C4-2B (cell line): ENCODE measurements around the gene SLC1A7.

Experiments used
- ZFX ChIP-seq: fragments of 450-650 bp; IDR thresholded peaks from 2 replicates; pipeline ENCODE4 v1.6.1; 2017
- TF ChIP-seq, protein P1 (sequence below): fragments of 450-650 bp; conservative IDR thresholded peaks from 2 replicates; pipeline ENCODE4 v1.5.1; 2017; ENCODE audit warnings: mild to moderate bottlenecking

DNA sequence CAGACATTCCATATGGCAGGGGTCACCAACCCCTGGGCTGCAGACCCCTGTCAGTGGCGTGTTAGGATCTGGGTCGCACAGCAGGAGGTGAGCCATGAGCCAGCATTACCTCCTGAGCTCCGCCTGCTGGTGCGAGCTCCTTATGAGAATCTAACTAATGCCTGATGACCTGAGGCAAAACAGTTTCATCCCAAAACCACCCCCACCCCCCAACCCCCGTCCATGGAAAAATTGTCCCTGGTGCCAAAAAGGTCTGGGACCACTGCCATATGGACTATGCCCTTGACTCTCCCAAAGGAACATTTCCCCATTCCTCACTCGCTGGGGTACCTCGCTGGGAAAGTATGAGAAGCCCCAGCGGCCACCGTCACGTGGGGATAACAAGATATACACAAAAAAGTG is 47.8 kb upstream of the SLC1A7 start:
- TF ChIP-seq, protein P1, sequence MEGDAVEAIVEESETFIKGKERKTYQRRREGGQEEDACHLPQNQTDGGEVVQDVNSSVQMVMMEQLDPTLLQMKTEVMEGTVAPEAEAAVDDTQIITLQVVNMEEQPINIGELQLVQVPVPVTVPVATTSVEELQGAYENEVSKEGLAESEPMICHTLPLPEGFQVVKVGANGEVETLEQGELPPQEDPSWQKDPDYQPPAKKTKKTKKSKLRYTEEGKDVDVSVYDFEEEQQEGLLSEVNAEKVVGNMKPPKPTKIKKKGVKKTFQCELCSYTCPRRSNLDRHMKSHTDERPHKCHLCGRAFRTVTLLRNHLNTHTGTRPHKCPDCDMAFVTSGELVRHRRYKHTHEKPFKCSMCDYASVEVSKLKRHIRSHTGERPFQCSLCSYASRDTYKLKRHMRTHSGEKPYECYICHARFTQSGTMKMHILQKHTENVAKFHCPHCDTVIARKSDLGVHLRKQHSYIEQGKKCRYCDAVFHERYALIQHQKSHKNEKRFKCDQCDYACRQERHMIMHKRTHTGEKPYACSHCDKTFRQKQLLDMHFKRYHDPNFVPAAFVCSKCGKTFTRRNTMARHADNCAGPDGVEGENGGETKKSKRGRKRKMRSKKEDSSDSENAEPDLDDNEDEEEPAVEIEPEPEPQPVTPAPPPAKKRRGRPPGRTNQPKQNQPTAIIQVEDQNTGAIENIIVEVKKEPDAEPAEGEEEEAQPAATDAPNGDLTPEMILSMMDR = no peak
- TF ChIP-seq ZFX = no peak
